GM18909 (cell line): ENCODE results near the gene PECR.

Experiments used
- ATAC-seq: cut with Tn5 transposase; IDR thresholded peaks from one replicate; pipeline ENCODE4 v1.9.1; 2021; ENCODE audit warnings: mild to moderate bottlenecking; ENCODE audit not compliant: unreplicated experiment, poor library complexity

PECR gene

GRCh38 chr2:216073773-216074172, 7.8 kb downstream of the PECR start:
- ATAC-seq = no peak

- no peak for ATAC-seq
Observed at GRCh38 chr2:216072473-216072872, 9.1 kb downstream of the PECR start.

GRCh38 chr2:216071111-216071851, 10.3 kb downstream of the PECR start:
- ATAC-seq = no peak

GRCh38 chr2:216070195-216070594, 11.4 kb downstream of the PECR start:
- no peak for ATAC-seq

- no peak for ATAC-seq
Observed at GRCh38 chr2:216069028-216069427, 12.6 kb downstream of the PECR start.

- ATAC-seq = no peak
Observed at GRCh38 chr2:216066230-216066629, 15.4 kb downstream of the PECR start.

- ATAC-seq = no peak
Observed at GRCh38 chr2:216064665-216065064, 16.9 kb downstream of the PECR start.

- ATAC-seq = no peak
Observed at GRCh38 chr2:216064014-216064630, 17.5 kb downstream of the PECR start.

GRCh38 chr2:216059233-216059834, 22.3 kb downstream of the PECR start:
- ATAC-seq = no peak

- ATAC-seq = peak; percentile 89
Observed at GRCh38 chr2:216057688-216058193, 23.9 kb downstream of the PECR start.

- peak; percentile 37 for ATAC-seq
Observed at GRCh38 chr2:216056739-216057138, 24.9 kb downstream of the PECR start.

- ATAC-seq = no peak
Observed at GRCh38 chr2:216055680-216056079, 25.9 kb downstream of the PECR start.

- no peak for ATAC-seq
Observed at GRCh38 chr2:216052420-216052819, 29.2 kb downstream of the PECR start.

- ATAC-seq = no peak
Observed at GRCh38 chr2:216051350-216051749, 30.3 kb downstream of the PECR start.

GRCh38 chr2:216049452-216049851, 32.2 kb downstream of the PECR start:
- no peak for ATAC-seq

- ATAC-seq = no peak
Observed at GRCh38 chr2:216047397-216047796, 34.2 kb downstream of the PECR start.

GRCh38 chr2:216044883-216045486, 36.6 kb downstream of the PECR start:
- ATAC-seq = peak; percentile 95

GRCh38 chr2:216043949-216044348, 37.7 kb downstream of the PECR start:
- ATAC-seq = no peak

- ATAC-seq = no peak
Observed at GRCh38 chr2:216041438-216041837, 40.2 kb downstream of the PECR start.

- no peak for ATAC-seq
Observed at GRCh38 chr2:216039918-216040317, 41.7 kb downstream of the PECR start.

GRCh38 chr2:216034065-216034464, 47.5 kb downstream of the PECR start:
- peak; percentile 44 for ATAC-seq
